Kidney epithelial cell (primary cell): ENCODE data around the gene RPP14. TPM values are rescaled to one million over a fixed set of nuclear protein-coding genes. Genes with fewer than 3 reads are reported as not detected.
"Not testable (repeated sequence)": the region's sequence is repeated elsewhere in the genome, so short reads cannot be mapped to it uniquely, and the experiment has no call there.

Experiments used
- DNase-seq: peaks from one replicate; pipeline ENCODE4 v3.0.0-alpha.2; 2010; ENCODE audit warnings: low read depth
- H3K27me3 ChIP-seq: 2 replicates; pipeline ENCODE4 v1.6.0; 2011; ENCODE audit warnings: low read length; ENCODE audit not compliant: control insufficient read depth, insufficient read depth
- H3K36me3 ChIP-seq: 2 replicates; pipeline ENCODE4 v1.5.1; 2011; ENCODE audit warnings: low read length; ENCODE audit not compliant: control insufficient read depth, insufficient read depth
- H3K4me3 ChIP-seq: 2 replicates; pipeline ENCODE4 v1.5.1; 2011; ENCODE audit warnings: low read depth, mild to moderate bottlenecking, control low read depth, low read length
- total RNA-seq: library from RNA; depleted of rRNA; stranded (reverse); fragments of >200 nt; gene quantifications from 2 replicates; pipeline ENCODE4 v1.2.3, GENCODE V29; 2015
- TF ChIP-seq, protein P1 (sequence below): IDR thresholded peaks from 2 replicates; pipeline ENCODE4 v1.5.1; 2011; ENCODE audit warnings: mild to moderate bottlenecking, moderate library complexity, low read length, control low read depth, inconsistent platforms; ENCODE audit not compliant: insufficient read depth, poor library complexity, severe bottlenecking

RPP14 gene
- total RNA-seq, 1 donor from 2014 or later: 15.1 TPM

DNA sequence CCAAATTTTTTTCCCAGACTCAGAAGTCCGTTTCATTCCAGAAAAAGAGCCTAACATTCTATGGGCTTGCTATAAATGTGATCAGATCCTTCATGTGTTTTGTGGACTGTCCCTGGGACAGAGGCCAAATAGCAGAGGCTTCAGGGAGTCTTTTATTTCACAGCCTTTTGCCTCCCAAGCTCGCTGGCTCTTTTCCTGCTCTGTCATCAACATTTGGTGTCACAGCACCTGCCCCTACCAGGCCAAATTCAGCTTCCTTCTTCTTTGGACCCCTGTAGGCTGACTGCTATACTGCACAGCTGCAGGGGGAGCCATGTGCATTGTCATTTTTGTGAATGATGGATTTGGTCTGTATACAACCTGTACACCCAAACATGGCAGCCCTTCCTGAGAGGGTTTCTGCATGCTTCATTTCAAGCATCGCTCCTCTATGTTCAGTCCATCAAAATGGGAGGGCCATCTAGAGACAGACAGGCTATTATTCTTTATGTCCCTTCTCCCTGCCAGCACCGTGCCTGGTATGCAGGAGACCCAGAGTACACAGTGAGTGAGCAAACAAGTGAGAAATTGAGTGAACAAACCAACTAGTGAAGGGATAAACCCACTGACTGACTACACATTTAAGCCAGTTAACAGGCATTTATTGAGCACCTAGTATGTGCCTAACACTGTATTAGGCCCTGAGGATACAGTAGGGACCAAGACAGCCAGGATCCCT is 17.9 kb upstream of the RPP14 start:
- TF ChIP-seq, protein P1, sequence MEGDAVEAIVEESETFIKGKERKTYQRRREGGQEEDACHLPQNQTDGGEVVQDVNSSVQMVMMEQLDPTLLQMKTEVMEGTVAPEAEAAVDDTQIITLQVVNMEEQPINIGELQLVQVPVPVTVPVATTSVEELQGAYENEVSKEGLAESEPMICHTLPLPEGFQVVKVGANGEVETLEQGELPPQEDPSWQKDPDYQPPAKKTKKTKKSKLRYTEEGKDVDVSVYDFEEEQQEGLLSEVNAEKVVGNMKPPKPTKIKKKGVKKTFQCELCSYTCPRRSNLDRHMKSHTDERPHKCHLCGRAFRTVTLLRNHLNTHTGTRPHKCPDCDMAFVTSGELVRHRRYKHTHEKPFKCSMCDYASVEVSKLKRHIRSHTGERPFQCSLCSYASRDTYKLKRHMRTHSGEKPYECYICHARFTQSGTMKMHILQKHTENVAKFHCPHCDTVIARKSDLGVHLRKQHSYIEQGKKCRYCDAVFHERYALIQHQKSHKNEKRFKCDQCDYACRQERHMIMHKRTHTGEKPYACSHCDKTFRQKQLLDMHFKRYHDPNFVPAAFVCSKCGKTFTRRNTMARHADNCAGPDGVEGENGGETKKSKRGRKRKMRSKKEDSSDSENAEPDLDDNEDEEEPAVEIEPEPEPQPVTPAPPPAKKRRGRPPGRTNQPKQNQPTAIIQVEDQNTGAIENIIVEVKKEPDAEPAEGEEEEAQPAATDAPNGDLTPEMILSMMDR: no peak
- no peak for DNase-seq
- no peaks in the 10 kb centered on the region for H3K27me3 ChIP-seq
- no peak overlapping the region for H3K4me3 ChIP-seq
- H3K36me3 ChIP-seq: no peaks in the 10 kb centered on the region

DNA sequence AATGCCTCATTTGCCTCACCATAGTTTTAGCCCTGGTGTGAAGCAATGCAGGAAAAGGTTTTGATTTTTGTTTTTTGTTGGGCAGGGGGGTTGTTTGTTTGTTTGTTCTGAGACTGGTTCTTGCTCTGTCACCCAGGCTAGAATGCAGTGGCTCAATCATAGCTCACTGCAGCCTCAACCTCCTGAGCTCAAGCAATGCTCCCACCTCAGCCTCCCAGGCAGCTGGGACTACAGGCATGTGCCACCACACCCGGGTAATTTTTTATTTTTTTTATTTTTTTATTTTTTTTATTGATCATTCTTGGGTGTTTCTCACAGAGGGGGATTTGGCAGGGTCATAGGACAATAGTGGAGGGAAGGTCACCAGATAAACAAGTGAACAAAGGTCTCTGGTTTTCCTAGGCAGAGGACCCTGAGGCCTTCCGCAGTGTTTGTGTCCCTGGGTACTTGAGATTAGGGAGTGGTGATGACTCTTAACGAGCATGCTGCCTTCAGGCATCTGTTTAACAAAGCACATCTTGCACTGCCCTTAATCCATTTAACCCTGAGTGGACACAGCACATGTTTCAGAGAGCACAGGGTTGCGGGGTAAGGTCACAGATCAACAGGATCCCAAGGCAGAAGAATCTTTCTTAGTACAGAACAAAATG is 17.0 kb upstream of the RPP14 start:
- not testable (repeated sequence) for H3K27me3 ChIP-seq, H3K36me3 ChIP-seq, H3K4me3 ChIP-seq, DNase-seq

DNA sequence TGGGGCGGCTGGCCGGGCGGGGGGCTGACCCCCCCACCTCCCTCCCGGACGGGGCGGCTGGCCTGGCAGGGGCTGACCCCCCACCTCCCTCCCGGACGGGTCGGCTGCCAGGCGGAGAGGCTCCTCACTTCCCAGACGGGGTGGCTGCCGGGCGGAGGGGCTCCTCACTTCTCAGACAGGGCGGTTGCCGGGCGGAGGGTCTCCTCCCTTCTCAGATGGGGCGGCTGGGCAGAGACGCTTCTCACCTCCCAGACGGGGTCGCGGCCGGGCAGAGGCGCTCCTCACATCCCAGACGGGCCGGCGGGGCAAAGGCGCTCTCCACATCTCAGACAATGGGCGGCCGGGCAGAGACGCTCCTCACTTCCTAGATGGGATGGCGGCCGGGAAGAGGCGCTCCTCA is 15.6 kb upstream of the RPP14 start:
- H3K4me3 ChIP-seq, DNase-seq, H3K36me3 ChIP-seq, H3K27me3 ChIP-seq: not testable (repeated sequence)

DNA sequence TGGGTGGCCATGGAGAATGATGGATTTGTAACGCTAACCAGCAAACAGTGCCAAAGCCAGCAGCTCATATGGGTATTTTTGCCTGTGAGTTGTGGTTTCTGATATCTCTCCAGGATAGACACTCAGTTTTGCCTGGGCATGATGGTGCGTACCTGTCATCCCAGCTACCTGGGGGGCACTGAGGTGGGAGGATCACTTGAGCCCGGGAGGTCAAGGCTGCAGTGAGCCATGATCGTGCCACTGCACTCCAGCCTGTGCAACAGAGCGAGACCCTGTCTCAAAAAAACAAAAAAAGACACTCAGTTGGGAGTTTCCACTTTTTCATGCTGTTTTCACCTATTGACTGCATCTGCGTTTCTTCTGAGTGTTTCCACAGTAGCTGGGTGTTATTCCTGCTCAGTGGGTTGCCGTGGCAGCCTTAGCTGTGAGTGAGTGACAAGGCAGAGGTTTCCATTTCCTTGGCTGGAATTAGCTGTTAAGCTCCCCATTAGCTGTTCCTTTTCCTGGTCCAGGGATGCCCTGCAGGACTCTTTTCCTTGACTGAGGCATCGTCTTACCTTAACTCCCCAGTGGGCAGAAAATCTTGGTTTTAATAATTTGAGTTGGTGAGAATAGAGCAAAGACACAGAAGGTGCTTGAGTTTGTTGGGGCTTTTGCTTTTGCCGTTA is 14.2 kb upstream of the RPP14 start:
- no peak for DNase-seq
- TF ChIP-seq, protein P1: no peak
- Histone ChIP-seq H3K27me3 (no peaks in the 10 kb centered on the region), H3K36me3 (no peaks in the 10 kb centered on the region), H3K4me3 (no peak overlapping the region)

DNA sequence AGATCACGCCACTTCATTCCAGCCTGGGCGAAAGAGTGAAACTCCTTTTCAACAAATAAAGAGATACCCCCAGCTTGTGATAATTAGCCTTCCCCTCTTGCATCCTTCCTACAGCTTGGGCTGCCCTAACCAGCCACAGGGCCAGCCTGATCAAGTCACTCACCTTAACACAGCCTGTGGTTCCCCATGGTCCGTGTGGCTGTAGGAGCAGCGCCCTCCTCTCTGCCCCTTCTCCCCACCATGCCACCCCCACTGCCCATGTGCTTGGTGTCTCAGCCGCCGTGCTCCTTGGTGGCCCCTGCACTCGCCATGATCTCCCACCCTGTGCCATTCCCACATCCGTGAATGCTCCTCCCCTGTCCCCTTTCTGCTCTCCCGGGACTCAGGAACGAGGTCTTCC is 13.2 kb upstream of the RPP14 start:
- TF ChIP-seq, protein P1: no peak
- Histone ChIP-seq H3K36me3 (no peaks in the 10 kb centered on the region), H3K27me3 (no peaks in the 10 kb centered on the region), H3K4me3 (no peak overlapping the region)
- DNase-seq: no peak

DNA sequence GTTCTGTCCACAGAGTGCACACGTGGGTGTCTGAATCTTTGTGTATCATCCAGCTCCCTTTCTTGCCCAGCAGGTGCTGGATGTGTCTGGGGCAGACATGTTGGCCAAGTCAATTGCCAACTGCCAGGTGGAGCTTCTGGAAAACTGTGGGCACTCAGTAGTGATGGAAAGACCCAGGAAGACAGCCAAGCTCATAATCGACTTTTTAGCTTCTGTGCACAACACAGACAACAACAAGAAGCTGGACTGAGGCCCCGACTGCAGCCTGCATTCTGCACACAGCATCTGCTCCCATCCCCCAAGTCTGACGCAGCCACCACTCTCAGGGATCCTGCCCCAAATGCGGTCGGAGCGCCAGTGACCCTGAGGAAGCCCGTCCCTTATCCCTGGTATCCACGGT is 12.5 kb upstream of the RPP14 start:
- no peaks in the 10 kb centered on the region for H3K36me3 ChIP-seq
- TF ChIP-seq, protein P1: no peak
- no peaks in the 10 kb centered on the region for H3K27me3 ChIP-seq
- no peak overlapping the region for H3K4me3 ChIP-seq
- no peak for DNase-seq
